GM10266 (cell line): ENCODE results near the gene RFK.

Experiments
- DNase-seq: peaks from one replicate; pipeline ENCODE4 v3.0.0; 2012; ENCODE audit errors: extremely low spot score
- CTCF ChIP-seq: IDR thresholded peaks from 2 replicates; pipeline ENCODE4 v1.5.1; 2012; ENCODE audit warnings: mild to moderate bottlenecking, low read depth; ENCODE audit not compliant: control insufficient read depth, insufficient read depth; ENCODE audit errors: missing control alignments

The RFK gene

GRCh38 chr9:76405868-76406267 is 11.6 kb upstream of the RFK start:
- DNase-seq, result no peak
- TF ChIP-seq CTCF, result no peak

- DNase-seq, result no peak
- no peak for TF ChIP-seq CTCF
Observed at GRCh38 chr9:76405340-76405739, 11.1 kb upstream of the RFK start.

- DNase-seq, result no peak
- TF ChIP-seq CTCF, result no peak
Observed at GRCh38 chr9:76404401-76404800, 10.2 kb upstream of the RFK start.

GRCh38 chr9:76403352-76403751 is 9.1 kb upstream of the RFK start:
- peak; percentile 34 for DNase-seq
- TF ChIP-seq CTCF, result peak; percentile 41

GRCh38 chr9:76401580-76402354 is 7.5 kb upstream of the RFK start:
- DNase-seq, result no peak
- TF ChIP-seq CTCF, result no peak

- no peak for TF ChIP-seq CTCF
- no peak for DNase-seq
Observed at GRCh38 chr9:76401176-76401575, 7.0 kb upstream of the RFK start.

GRCh38 chr9:76400534-76401096 is 6.4 kb upstream of the RFK start:
- no peak for TF ChIP-seq CTCF
- no peak for DNase-seq
